HG03108 (cell line): ENCODE results near the gene SOWAHB.

ENCODE experiments used
- ATAC-seq: cut with Tn5 transposase; IDR thresholded peaks from one replicate; pipeline ENCODE4 v1.9.1; 2021; ENCODE audit warnings: moderate library complexity; ENCODE audit not compliant: unreplicated experiment

Gene SOWAHB

DNA sequence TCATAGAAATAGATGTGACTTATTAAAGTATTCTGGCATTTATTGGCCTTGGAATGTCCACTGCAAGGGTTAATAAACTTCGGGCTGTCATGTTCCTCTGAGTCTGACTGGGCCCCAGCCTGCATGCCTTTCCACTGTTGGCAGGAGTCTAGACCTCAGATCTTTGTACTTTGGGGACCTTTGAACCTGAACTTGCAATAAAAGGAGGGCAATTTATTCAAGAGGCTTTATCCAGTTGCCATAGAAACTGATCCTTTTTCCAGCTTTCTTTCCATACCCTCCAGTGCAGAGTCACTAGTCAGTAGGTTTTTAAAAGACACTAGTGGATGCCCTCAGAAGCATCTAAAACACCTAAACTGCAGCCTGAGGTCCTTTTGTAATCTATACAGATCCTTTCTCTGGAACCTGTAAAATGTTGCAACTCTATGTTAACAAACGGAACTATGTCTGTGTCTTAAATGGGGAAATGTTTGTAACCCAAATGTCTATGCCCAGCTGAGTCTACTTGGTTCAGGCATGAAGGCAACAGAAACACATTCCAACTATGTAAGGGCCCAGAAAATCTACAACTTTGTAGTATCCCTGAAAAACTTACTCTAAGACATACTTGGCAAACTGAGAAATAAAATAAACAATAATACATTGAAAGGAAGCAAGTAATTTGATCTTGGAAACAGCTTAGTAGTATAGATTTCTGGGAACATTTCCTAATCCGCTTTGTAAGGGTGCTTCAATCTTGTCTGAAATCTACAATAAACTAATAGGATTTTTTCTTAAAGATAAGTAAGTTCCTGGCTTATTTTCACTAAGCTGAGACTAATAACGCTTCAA lies 41.5 kb downstream of the SOWAHB start:
- ATAC-seq, result no peak

DNA sequence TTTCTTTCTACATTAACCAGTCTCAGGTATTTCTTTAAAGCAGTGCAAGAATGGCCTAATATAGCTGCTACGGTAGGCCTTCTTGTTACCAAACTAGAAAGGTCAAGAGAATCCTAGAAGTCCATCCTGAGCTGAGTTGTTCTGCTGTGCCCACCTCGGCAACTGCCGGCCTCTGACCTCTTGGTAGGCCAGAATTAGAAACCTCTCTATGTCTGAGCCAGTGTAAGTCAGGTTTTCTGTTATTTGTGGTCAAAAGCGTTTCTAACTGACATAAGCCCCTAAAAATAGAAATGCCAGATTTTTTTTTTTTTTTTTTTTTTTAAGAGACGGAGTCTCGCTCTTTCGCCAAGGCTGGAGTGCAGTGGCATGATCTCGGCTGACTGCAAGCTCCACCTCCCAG lies 43.1 kb downstream of the SOWAHB start:
- no peak for ATAC-seq

DNA sequence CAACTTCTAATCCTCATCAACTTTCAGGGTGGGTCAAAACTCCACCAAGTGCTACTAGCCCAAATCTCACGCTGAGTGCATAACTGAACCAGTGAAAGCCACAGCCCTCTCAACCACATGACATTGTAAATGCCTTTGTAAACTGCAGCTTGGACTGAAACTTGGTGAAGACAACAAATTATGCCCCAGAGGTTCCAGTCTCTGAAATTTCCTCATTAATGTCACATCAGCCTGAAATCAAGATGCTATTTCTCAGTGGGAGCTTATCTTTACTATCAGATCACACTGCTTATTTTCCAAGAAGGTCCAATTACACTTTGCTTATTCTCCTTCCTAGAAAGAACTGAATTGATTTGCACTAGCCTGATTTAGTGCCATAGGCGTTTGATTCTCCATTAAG lies 46.6 kb downstream of the SOWAHB start:
- ATAC-seq, result no peak

DNA sequence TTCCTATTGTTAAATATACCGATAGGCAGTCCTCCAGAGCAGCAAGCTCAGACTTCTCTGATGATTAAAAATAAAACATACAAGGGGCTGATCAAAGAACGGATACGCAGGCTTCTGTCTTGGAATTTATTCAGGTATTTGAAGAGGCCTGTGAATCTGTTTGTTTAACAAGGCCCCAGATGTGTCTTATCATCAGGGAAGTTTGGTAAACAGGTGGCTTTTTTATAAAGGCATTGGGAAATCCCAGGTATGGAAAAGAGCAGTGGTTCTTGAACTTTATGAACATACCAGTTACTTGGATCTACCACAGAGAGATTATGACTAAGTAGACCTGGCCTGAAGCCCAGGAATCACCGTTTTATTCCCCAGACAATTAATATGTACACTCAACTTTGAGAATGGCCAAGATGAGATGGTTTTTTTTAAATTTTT lies 47.9 kb downstream of the SOWAHB start:
- no peak for ATAC-seq
